ENCODE measurements around the gene GMNN. TPM values are rescaled to one million over a fixed set of nuclear protein-coding genes. Genes with fewer than 3 reads are reported as not detected.
"Not testable (repeated sequence)": the region's sequence is repeated elsewhere in the genome, so short reads cannot be mapped to it uniquely, and the experiment has no call there.

Gene GMNN
- polyA plus RNA-seq, 3 donors, result 2.6 to 5.2 (median 2.9) TPM

DNA sequence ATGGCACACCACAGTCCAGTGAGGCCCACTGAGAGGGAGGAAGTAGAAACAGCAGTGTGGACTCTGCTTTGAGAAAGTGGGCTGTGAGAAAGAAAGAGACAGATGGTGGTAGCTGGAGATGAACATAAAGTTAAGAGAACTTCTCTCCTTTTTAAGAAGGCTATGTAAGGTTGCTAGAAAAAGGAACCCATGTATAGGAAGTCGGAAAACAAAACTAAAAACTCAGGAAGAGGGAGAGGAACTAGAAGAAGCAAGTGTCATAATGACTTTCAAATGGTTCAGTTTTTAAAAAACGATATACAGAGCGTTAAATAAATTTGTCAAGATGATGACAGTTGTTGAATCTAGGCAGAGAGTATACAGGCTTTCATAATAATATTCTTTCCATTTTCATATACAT is 25.4 kb upstream of the GMNN start:
- peak overlapping the region in 1 of 3 experiments; percentile 47 for H3K4me3 ChIP-seq (replicated peaks in 1 of 3; ENCODE audit: low read depth in 2 of 3, low read length in 3 of 3)
- no peak for TF ChIP-seq CTCF (IDR thresholded peaks at IDR 0.05)

DNA sequence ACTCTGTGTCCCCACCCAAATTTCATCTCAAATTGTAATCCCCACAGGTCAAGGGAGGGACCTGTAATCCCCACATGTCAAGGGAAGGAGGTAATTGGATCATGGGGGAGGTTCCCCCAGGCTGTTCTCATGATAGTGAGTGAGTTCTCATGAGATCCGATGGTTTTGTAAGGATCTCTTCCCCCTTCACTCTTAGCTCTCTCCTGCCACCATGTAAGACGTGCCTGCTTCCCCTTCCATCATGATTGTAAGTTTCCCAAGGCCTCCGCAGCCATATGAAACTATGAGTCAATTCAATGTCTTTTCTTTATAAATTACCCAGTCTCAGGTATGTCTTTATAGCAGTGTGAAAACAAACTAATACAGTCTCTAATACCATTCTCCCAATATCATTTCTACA is 23.9 kb upstream of the GMNN start:
- H3K4me2 ChIP-seq (replicated peaks; ENCODE audit: extremely low read depth, low read length, poor library complexity, severe bottlenecking); H3K9ac ChIP-seq (ENCODE audit: insufficient read depth, low read length, poor library complexity, severe bottlenecking); H3K36me3 ChIP-seq (replicated peaks in 1 of 2; ENCODE audit: control insufficient read depth in 1 of 2, insufficient read depth in 2 of 2, low read length in 2 of 2); intact Hi-C loops (cut with micrococcal nuclease); H3K27ac ChIP-seq (ENCODE audit: low read depth in 1 of 2, low read length in 2 of 2); H3K4me3 ChIP-seq (replicated peaks in 1 of 3; ENCODE audit: low read depth in 2 of 3, low read length in 3 of 3); H3K27me3 ChIP-seq (ENCODE audit: control insufficient read depth in 2 of 2, insufficient read depth in 2 of 2, low read length in 2 of 2); H2AFZ ChIP-seq (ENCODE audit: insufficient read depth, low read depth, low read length, poor library complexity, severe bottlenecking); DNase-seq; H3K79me2 ChIP-seq (ENCODE audit: insufficient read depth, low read length); H3K27me3 Mint-ChIP-seq (ENCODE audit: low read depth in 3 of 3); H3K4me3 Mint-ChIP-seq; H4K20me1 ChIP-seq (ENCODE audit: insufficient read depth, low read length); H3K9me3 ChIP-seq (replicated peaks in 1 of 2; ENCODE audit: control insufficient read depth in 1 of 2, insufficient read depth in 1 of 2, low read length in 2 of 2): not testable (repeated sequence)
- H3K36me3 Mint-ChIP-seq, result peaks cover 10 to 11% of the 10 kb centered on the region in 2 donors
- peaks cover 26 to 32% of the 10 kb centered on the region in 2 donors for H3K4me1 ChIP-seq (ENCODE audit: control insufficient read depth in 1 of 2, insufficient read depth in 2 of 2, low read length in 2 of 2)
- WGBS (ENCODE audit: insufficient coverage), result no CpG with 5 or more reads among the region's 3 CpGs
- peaks cover 12 to 18% (median 15%) of the 10 kb centered on the region in 7 donors for H3K9me3 Mint-ChIP-seq
- H3K27ac Mint-ChIP-seq, result peak overlapping the region in 2 of 7 donors; percentile 25 to 46
- H3K4me1 Mint-ChIP-seq, result peaks cover 30% of the 10 kb centered on the region

More for the DNA sequence above, 25.4 kb upstream of the GMNN start:
- no peaks in the 10 kb centered on the region for H4K20me1 ChIP-seq (ENCODE audit: insufficient read depth, low read length)
- no peaks in the 10 kb centered on the region for H3K79me2 ChIP-seq (ENCODE audit: insufficient read depth, low read length)
- H3K36me3 ChIP-seq (replicated peaks in 1 of 2; ENCODE audit: control insufficient read depth in 1 of 2, insufficient read depth in 2 of 2, low read length in 2 of 2), result no peaks in the 10 kb centered on the region
- peak overlapping the region; percentile 73 for H2AFZ ChIP-seq (ENCODE audit: insufficient read depth, low read depth, low read length, poor library complexity, severe bottlenecking)
- peak; percentile 42 to 75 (median 52) for DNase-seq
- H3K4me1 ChIP-seq (ENCODE audit: control insufficient read depth in 1 of 2, insufficient read depth in 2 of 2, low read length in 2 of 2), result peaks cover 42 to 48% of the 10 kb centered on the region in 2 donors
- H3K36me3 Mint-ChIP-seq, result peaks cover 10 to 11% of the 10 kb centered on the region in 2 donors
- H3K4me3 Mint-ChIP-seq, result peak overlapping the region; percentile 1 to 53
- peak overlapping the region; percentile 88 to 99 (median 97) for H3K27ac Mint-ChIP-seq
- peaks cover 7% of the 10 kb centered on the region in 2 donors for H3K9me3 ChIP-seq (replicated peaks in 1 of 2; ENCODE audit: control insufficient read depth in 1 of 2, insufficient read depth in 1 of 2, low read length in 2 of 2)
- H3K4me2 ChIP-seq (replicated peaks; ENCODE audit: extremely low read depth, low read length, poor library complexity, severe bottlenecking), result peak overlapping the region; percentile 20
- peak overlapping the region; percentile 89 to 92 for H3K27ac ChIP-seq (ENCODE audit: low read depth in 1 of 2, low read length in 2 of 2)
- H3K9ac ChIP-seq (ENCODE audit: insufficient read depth, low read length, poor library complexity, severe bottlenecking), result peak overlapping the region; percentile 23
- peaks cover 46% of the 10 kb centered on the region for H3K4me1 Mint-ChIP-seq
- intact Hi-C loops (cut with micrococcal nuclease), result no loop called here
- no CpG with 5 or more reads among the region's 3 CpGs for WGBS (ENCODE audit: insufficient coverage)
- H3K27me3 ChIP-seq (ENCODE audit: control insufficient read depth in 2 of 2, insufficient read depth in 2 of 2, low read length in 2 of 2), result no peaks in the 10 kb centered on the region
- H3K27me3 Mint-ChIP-seq (ENCODE audit: low read depth in 3 of 3), result peaks cover 0 to 2% (median 2%) of the 10 kb centered on the region in 3 donors
- peaks cover 10 to 18% (median 13%) of the 10 kb centered on the region in 7 donors for H3K9me3 Mint-ChIP-seq

All from CD14-positive monocyte (primary cell).